Measurements from ENCODE around the gene DSG2.
"Not testable (repeated sequence)": the region's sequence is repeated elsewhere in the genome, so short reads cannot be mapped to it uniquely, and the experiment has no call there.

Gene DSG2

DNA sequence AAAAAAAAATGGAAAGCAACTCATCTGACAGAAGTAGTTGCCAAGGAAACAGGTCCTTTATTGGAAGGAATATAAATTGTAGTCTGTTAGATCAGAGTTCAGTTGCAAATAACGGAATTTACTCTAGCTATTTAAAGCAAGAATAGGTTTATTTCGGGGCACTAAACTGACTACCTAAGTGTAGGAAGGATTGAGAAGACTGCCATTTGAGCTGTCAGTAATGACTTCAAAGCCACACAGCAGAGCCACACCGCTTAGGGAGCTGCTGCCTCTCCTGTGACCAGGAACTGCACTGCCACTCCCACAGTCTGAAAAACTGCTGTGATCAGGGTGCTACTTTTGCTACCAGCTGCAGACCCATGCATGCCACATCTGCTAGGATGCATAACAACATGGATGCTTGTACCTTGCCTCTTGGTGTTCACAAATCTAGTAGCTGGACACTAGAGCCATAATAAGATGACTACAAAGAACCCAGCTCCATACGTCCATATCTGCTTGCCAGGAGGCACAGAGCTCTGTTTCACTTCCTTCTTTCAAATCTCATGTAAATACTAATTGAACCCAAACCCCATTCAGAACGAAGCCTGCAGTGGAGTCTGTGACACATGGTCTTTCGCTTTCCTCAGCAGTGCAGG is 2.2 kb downstream of the DSG2 start:
- TF ChIP-seq, protein P1, sequence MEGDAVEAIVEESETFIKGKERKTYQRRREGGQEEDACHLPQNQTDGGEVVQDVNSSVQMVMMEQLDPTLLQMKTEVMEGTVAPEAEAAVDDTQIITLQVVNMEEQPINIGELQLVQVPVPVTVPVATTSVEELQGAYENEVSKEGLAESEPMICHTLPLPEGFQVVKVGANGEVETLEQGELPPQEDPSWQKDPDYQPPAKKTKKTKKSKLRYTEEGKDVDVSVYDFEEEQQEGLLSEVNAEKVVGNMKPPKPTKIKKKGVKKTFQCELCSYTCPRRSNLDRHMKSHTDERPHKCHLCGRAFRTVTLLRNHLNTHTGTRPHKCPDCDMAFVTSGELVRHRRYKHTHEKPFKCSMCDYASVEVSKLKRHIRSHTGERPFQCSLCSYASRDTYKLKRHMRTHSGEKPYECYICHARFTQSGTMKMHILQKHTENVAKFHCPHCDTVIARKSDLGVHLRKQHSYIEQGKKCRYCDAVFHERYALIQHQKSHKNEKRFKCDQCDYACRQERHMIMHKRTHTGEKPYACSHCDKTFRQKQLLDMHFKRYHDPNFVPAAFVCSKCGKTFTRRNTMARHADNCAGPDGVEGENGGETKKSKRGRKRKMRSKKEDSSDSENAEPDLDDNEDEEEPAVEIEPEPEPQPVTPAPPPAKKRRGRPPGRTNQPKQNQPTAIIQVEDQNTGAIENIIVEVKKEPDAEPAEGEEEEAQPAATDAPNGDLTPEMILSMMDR (IDR thresholded peaks at IDR 0.05; ENCODE audit: low read depth, low read length) = no peak

GRCh38 chr18:31503011-31503410 is 5.0 kb downstream of the DSG2 start:
- no peak overlapping the region for H3K4me3 ChIP-seq (ENCODE audit: low read depth, low read length)
- TF ChIP-seq, protein P1 (IDR thresholded peaks at IDR 0.05; ENCODE audit: low read depth, low read length) = no peak

More for the DNA sequence above, 2.2 kb downstream of the DSG2 start:
- no peak overlapping the region for H3K4me3 ChIP-seq (ENCODE audit: low read depth, low read length)

GRCh38 chr18:31504455-31505147 is 6.6 kb downstream of the DSG2 start:
- no peak overlapping the region for H3K4me3 ChIP-seq (ENCODE audit: low read depth, low read length)
- TF ChIP-seq, protein P1 (IDR thresholded peaks at IDR 0.05; ENCODE audit: low read depth, low read length) = no peak

- TF ChIP-seq, protein P1 (IDR thresholded peaks at IDR 0.05; ENCODE audit: low read depth, low read length) = no peak
- H3K4me3 ChIP-seq (ENCODE audit: low read depth, low read length) = no peak overlapping the region
Measured at GRCh38 chr18:31505156-31505555, 7.2 kb downstream of the DSG2 start.

GRCh38 chr18:31506024-31506742 is 8.2 kb downstream of the DSG2 start:
- H3K4me3 ChIP-seq (ENCODE audit: low read depth, low read length) = no peak overlapping the region
- TF ChIP-seq, protein P1 (IDR thresholded peaks at IDR 0.05; ENCODE audit: low read depth, low read length) = no peak

- H3K4me3 ChIP-seq (ENCODE audit: low read depth, low read length) = not testable (repeated sequence)
Measured at GRCh38 chr18:31507124-31507523, 9.1 kb downstream of the DSG2 start.

DNA sequence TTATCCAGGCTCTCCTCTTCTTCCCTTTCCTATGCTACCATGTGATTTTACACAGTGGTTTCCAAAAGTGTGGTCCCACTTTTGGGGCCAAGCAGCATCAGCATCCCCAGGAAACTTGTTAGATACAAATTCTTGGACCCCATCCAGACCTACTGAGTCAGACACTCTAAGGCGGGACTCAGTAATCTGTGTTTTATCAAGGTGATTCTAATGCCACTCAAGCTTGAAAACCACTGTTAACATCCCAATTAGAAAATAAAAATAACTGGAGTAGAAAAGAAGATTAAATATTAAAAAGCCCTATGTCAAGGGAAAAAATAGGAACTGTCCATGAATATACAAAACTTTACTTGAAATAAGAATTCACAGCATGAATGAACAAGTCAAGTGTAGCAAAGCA is 10.8 kb downstream of the DSG2 start:
- TF ChIP-seq, protein P1 (IDR thresholded peaks at IDR 0.05; ENCODE audit: low read depth, low read length) = no peak
- H3K4me3 ChIP-seq (ENCODE audit: low read depth, low read length) = no peak overlapping the region

Measured in WI38 (cell line).